GM12864 (cell line): ENCODE measurements around the gene FGF12.

ENCODE experiments used
- DNase-seq: peaks from one replicate; pipeline ENCODE4 v3.0.0-alpha.2; 2011; ENCODE audit warnings: low read depth
- H3K4me3 ChIP-seq: 2 replicates; pipeline ENCODE4 v1.5.1; 2011; ENCODE audit warnings: mild to moderate bottlenecking, low read depth, low read length, control low read depth
- CTCF ChIP-seq: IDR thresholded peaks from 2 replicates; pipeline ENCODE4 v1.5.1; 2011; ENCODE audit warnings: low read depth, mild to moderate bottlenecking, moderate library complexity, low read length, control low read depth, inconsistent platforms; ENCODE audit errors: missing control alignments

Gene FGF12

GRCh38 chr3:192550356-192550755 is 177.0 kb downstream of the FGF12 start:
- DNase-seq: no peak
- no peak overlapping the region for H3K4me3 ChIP-seq
- no peak for TF ChIP-seq CTCF

GRCh38 chr3:192545333-192545732 is 182.0 kb downstream of the FGF12 start:
- no peak for DNase-seq
- no peak for TF ChIP-seq CTCF
- no peak overlapping the region for H3K4me3 ChIP-seq

GRCh38 chr3:192543163-192543562 is 184.2 kb downstream of the FGF12 start:
- no peak for DNase-seq
- TF ChIP-seq CTCF: no peak
- H3K4me3 ChIP-seq: no peak overlapping the region

- DNase-seq: no peak
- no peak overlapping the region for H3K4me3 ChIP-seq
- no peak for TF ChIP-seq CTCF
Measured at GRCh38 chr3:192516820-192517219, 210.5 kb downstream of the FGF12 start.

- no peak for DNase-seq
- no peak overlapping the region for H3K4me3 ChIP-seq
- TF ChIP-seq CTCF: no peak
Measured at GRCh38 chr3:192515664-192516045, 211.7 kb downstream of the FGF12 start.

GRCh38 chr3:192514754-192515663 is 212.3 kb downstream of the FGF12 start:
- H3K4me3 ChIP-seq: no peak overlapping the region
- DNase-seq: no peak
- TF ChIP-seq CTCF: no peak
